Tibial nerve (tissue), 4 donors: ENCODE measurements around the gene MPI. TPM values are rescaled to one million over a fixed set of nuclear protein-coding genes. Genes with fewer than 3 reads are reported as not detected.

ENCODE experiments used
- DNase-seq, 2 donors: peaks; one replicate each; pipeline ENCODE4 v3.0.0-alpha.2; 2019; ENCODE audit warnings: low spot score in 2 of 2
- H3K27ac ChIP-seq, 4 donors: fragments of 200-600 bp; sonication (generic) in 3 of 4; one replicate each; pipeline ENCODE4 v1.5.1; 2017 to 2019; ENCODE audit warnings: mild to moderate bottlenecking in 1 of 4
- H3K27me3 ChIP-seq, 2 donors: fragments of 200-600 bp; sonication (generic) in 1 of 2; one replicate each; pipeline versions ENCODE4 v1.5.1 to v1.6.0; 2017 to 2019
- H3K36me3 ChIP-seq, 3 donors: fragments of 200-600 bp; sonication (generic); one replicate each; pipeline ENCODE4 v1.5.1; 2018 to 2019
- H3K4me1 ChIP-seq, 4 donors: fragments of 200-600 bp; sonication (generic) in 3 of 4; one replicate each; pipeline ENCODE4 v1.5.1; 2017 to 2019
- H3K4me3 ChIP-seq, 4 donors: fragments of 200-600 bp; sonication (generic) in 3 of 4; one replicate each; pipeline ENCODE4 v1.5.1; 2017 to 2019; ENCODE audit warnings: mild to moderate bottlenecking in 1 of 4, moderate library complexity in 1 of 4
- H3K9me3 ChIP-seq, 4 donors: fragments of 200-600 bp; sonication (generic) in 3 of 4; one replicate each; pipeline ENCODE4 v1.5.1; 2017 to 2019
- CTCF ChIP-seq, 5 experiments: fragments of 200-600 bp in 3 of 5; fragments of 450-650 bp in 2 of 5; sonication (generic) in 3 of 5; IDR thresholded peaks; one replicate each; pipeline ENCODE4 v1.5.1; 2016 to 2019; ENCODE audit warnings: antibody characterized with exemption in 5 of 5, mild to moderate bottlenecking in 3 of 5, moderate library complexity in 2 of 5
- EP300 ChIP-seq, 2 donors: sonication (generic); formaldehyde crosslinking; IDR thresholded peaks; one replicate each; pipeline ENCODE4 v1.6.1; 2017; ENCODE audit warnings: antibody characterized with exemption in 2 of 2, mild to moderate bottlenecking in 1 of 2
- POLR2A ChIP-seq, 2 donors: fragments of 450-650 bp; IDR thresholded peaks; one replicate each; pipeline ENCODE4 v1.6.1; 2017; ENCODE audit warnings: antibody characterized with exemption in 2 of 2, mild to moderate bottlenecking in 2 of 2, moderate library complexity in 2 of 2
- WGBS, 2 donors: methylation state at CpG; one replicate each; pipeline ENCODE4 v1.1.5; 2018; 5-methylcytosine and 5-hydroxymethylcytosine counted together
- total RNA-seq, 4 donors: library from RNA; depleted of rRNA; stranded (reverse); fragments of >200 nt; gene quantifications; one replicate each; pipeline ENCODE4 v1.1.0, GENCODE V29; 2016

The MPI gene
- total RNA-seq, 4 donors from 2014 or later = 42.4 to 79.3 (median 60.8) TPM

- Histone ChIP-seq H3K27ac (peak within 1 kb of the TSS; percentile 91 to 97 (median 92)), H3K4me1 (peaks cover 0 to 51% (median 42%) of the 10 kb centered on the region in 4 donors), H3K27me3 (no peaks in the 10 kb centered on the region), H3K9me3 (no peaks in the 10 kb centered on the region), H3K4me3 (peak within 1 kb of the TSS; percentile 69 to 76 (median 75)), H3K36me3 (no peaks in the 10 kb centered on the region)
- TF ChIP-seq CTCF (IDR thresholded peaks at IDR 0.05) (peak in 1 of 5 experiments; percentile 39), EP300 (IDR thresholded peaks at IDR 0.05) (peak in 1 of 2 donors; percentile 92), POLR2A (IDR thresholded peaks at IDR 0.05) (peak; percentile 63 to 87)
- DNase-seq = peak; percentile 85 to 90
- 0% methylated on average over 25 to 29 of the region's 52 CpGs for WGBS, 2 donors
Measured at GRCh38 chr15:74873036-74873755, 16.6 kb upstream of the MPI start, which contains the start of gene SCAMP2. SCAMP2 (minus strand) TSS chr15:74873365; CDS start chr15:74873255, 110 bp downstream.

GRCh38 chr15:74873756-74874424 is 16.0 kb upstream of the MPI start:
- WGBS, 2 donors = 25 to 34% methylated on average over 12 to 16 of the region's 16 CpGs
- DNase-seq = peak in 1 of 2 donors; percentile 28
- TF ChIP-seq EP300 (IDR thresholded peaks at IDR 0.05) (no peak), POLR2A (IDR thresholded peaks at IDR 0.05) (no peak), CTCF (IDR thresholded peaks at IDR 0.05) (no peak)
- Histone ChIP-seq H3K27ac (peak overlapping the region; percentile 91 to 97 (median 92)), H3K36me3 (no peaks in the 10 kb centered on the region), H3K9me3 (no peaks in the 10 kb centered on the region), H3K4me1 (peaks cover 0 to 44% (median 35%) of the 10 kb centered on the region in 4 donors), H3K4me3 (peak overlapping the region; percentile 69 to 76 (median 75)), H3K27me3 (no peaks in the 10 kb centered on the region)

GRCh38 chr15:74878273-74878672 is 11.6 kb upstream of the MPI start:
- H3K9me3 ChIP-seq = no peaks in the 10 kb centered on the region
- H3K4me1 ChIP-seq = peaks cover 0 to 6% (median 0%) of the 10 kb centered on the region in 4 donors
- DNase-seq = no peak
- no peaks in the 10 kb centered on the region for H3K27me3 ChIP-seq
- no peak for TF ChIP-seq CTCF (IDR thresholded peaks at IDR 0.05)
- TF ChIP-seq POLR2A (IDR thresholded peaks at IDR 0.05) = no peak
- TF ChIP-seq EP300 (IDR thresholded peaks at IDR 0.05) = no peak
- H3K36me3 ChIP-seq = no peaks in the 10 kb centered on the region
- no peak overlapping the region for H3K4me3 ChIP-seq
- WGBS, 2 donors = 72 to 77% methylated on average over 4 of the region's 4 CpGs
- no peak overlapping the region for H3K27ac ChIP-seq

- no peaks in the 10 kb centered on the region for H3K36me3 ChIP-seq
- TF ChIP-seq POLR2A (IDR thresholded peaks at IDR 0.05) (no peak), CTCF (IDR thresholded peaks at IDR 0.05) (no peak), EP300 (IDR thresholded peaks at IDR 0.05) (no peak)
- DNase-seq = no peak
- H3K27me3 ChIP-seq = no peaks in the 10 kb centered on the region
- H3K4me3 ChIP-seq = no peak overlapping the region
- no peaks in the 10 kb centered on the region for H3K9me3 ChIP-seq
- no peak overlapping the region for H3K27ac ChIP-seq
- 92 to 94% methylated on average over 6 of the region's 6 CpGs for WGBS, 2 donors
- H3K4me1 ChIP-seq = peaks cover 0 to 14% (median 0%) of the 10 kb centered on the region in 4 donors
Measured at GRCh38 chr15:74882528-74882927, 7.3 kb upstream of the MPI start.
